Endothelial cell of umbilical vein (primary cell): ENCODE measurements around the gene OR10A3. TPM values are rescaled to one million over a fixed set of nuclear protein-coding genes. Genes with fewer than 3 reads are reported as not detected.
A peak's percentile ranks its signal among the peaks of the same experiment; 100 is the strongest.

Source experiments
- BruUV-seq: library from RNA; stranded (reverse); fragments of 400-500 nt; replicated peaks from 2 replicates; lab custom pipeline; 2021; lab: Mats Ljungman, UMichigan
- CTCF ChIA-PET: fragments of 300-600, 350-600 bp; sonication (Branson Sonifier 250); formaldehyde crosslinking; loops from one replicate; lab custom pipeline; 2021; ENCODE audit warnings: antibody characterized with exemption, inconsistent platforms; lab: Charles Lee
- POLR2A ChIA-PET: fragments of 300-600, 350-600 bp; sonication (Branson Sonifier 250); formaldehyde crosslinking; loops from one replicate; lab custom pipeline; 2021; ENCODE audit warnings: antibody characterized with exemption, inconsistent platforms; lab: Charles Lee
- DNase-seq: peaks from one replicate; pipeline ENCODE4 v3.0.0-alpha.2; 2011; ENCODE audit warnings: low read depth, low spot score
- FAIRE-seq: peaks from 2 replicates; lab custom pipeline; 2011; peaks lifted over from hg19 to GRCh38; lab: Jason Lieb, UNC
- H2AFZ ChIP-seq: 2 replicates; pipeline ENCODE4 v1.6.0; 2012; ENCODE audit warnings: low read depth, low read length, control low read depth, inconsistent platforms
- H3K27ac ChIP-seq: 2 replicates; pipeline ENCODE4 v1.5.1; 2011; ENCODE audit warnings: low read depth, mild to moderate bottlenecking, control low read depth, low read length, moderate library complexity; ENCODE audit not compliant: insufficient read depth
- H3K27me3 ChIP-seq, 2 experiments: 2 replicates each; pipeline versions ENCODE4 v1.6.0 to v1.6.1; 2011; ENCODE audit warnings: low read length in 2 of 2, mixed read lengths in 1 of 2; ENCODE audit not compliant: control insufficient read depth in 2 of 2, insufficient read depth in 2 of 2
- H3K36me3 ChIP-seq, 2 experiments: 2 replicates in 1 of 2; 3 replicates in 1 of 2; pipeline ENCODE4 v1.5.1; 2011; ENCODE audit warnings: low read length in 2 of 2, mild to moderate bottlenecking in 1 of 2, moderate library complexity in 1 of 2; ENCODE audit not compliant: control insufficient read depth in 2 of 2, insufficient read depth in 2 of 2; ENCODE audit errors: extremely low read depth in 1 of 2
- H3K4me1 ChIP-seq: 3 replicates; pipeline ENCODE4 v1.5.1; 2011; ENCODE audit warnings: mild to moderate bottlenecking, low read length; ENCODE audit not compliant: control insufficient read depth, insufficient read depth; ENCODE audit errors: extremely low read depth
- H3K4me2 ChIP-seq: 2 replicates; pipeline ENCODE4 v1.6.1; 2011; ENCODE audit warnings: low read length, control low read depth, mixed read lengths; ENCODE audit not compliant: insufficient read depth
- H3K4me3 ChIP-seq, 3 experiments: fragments of 200-600 bp in 1 of 3; sonication (generic), shearing (Covaris generic) in 1 of 3; replicated peaks in 1 of 3; 2 replicates each; pipeline ENCODE4 v1.5.1; 2011 to 2016; ENCODE audit warnings: control low read depth in 3 of 3, low read length in 3 of 3, mild to moderate bottlenecking in 2 of 3, inconsistent platforms in 1 of 3, low read depth in 1 of 3, moderate library complexity in 1 of 3; ENCODE audit not compliant: insufficient read depth in 1 of 3
- H3K79me2 ChIP-seq: 2 replicates; pipeline ENCODE4 v1.6.0; 2012; ENCODE audit warnings: low read length, inconsistent platforms; ENCODE audit not compliant: control insufficient read depth, insufficient read depth
- H3K9ac ChIP-seq: replicated peaks from 2 replicates; pipeline ENCODE3; 2011; ENCODE audit warnings: low read length, control low read depth; ENCODE audit not compliant: insufficient read depth; ENCODE audit errors: extremely low read depth
- H3K9me1 ChIP-seq: replicated peaks from 3 replicates; pipeline ENCODE4 v1.6.0; 2011; ENCODE audit warnings: mild to moderate bottlenecking, low read length; ENCODE audit not compliant: control insufficient read depth, insufficient read depth; ENCODE audit errors: extremely low read depth
- H3K9me3 ChIP-seq: replicated peaks from 2 replicates; pipeline ENCODE4 v1.5.1; 2012; ENCODE audit warnings: low read length, inconsistent platforms; ENCODE audit not compliant: control insufficient read depth, insufficient read depth
- H4K20me1 ChIP-seq: replicated peaks from 2 replicates; pipeline ENCODE3; 2011; ENCODE audit warnings: mild to moderate bottlenecking, low read length; ENCODE audit not compliant: control insufficient read depth, insufficient read depth; ENCODE audit errors: extremely low read depth
- FOS ChIP-seq: IDR thresholded peaks from 2 replicates; pipeline ENCODE4 v1.6.1; 2011; ENCODE audit warnings: mild to moderate bottlenecking, low read length, moderate library complexity, borderline replicate concordance; ENCODE audit not compliant: insufficient read depth
- JUN ChIP-seq: IDR thresholded peaks from 2 replicates; pipeline ENCODE4 v1.6.1; 2011; ENCODE audit warnings: borderline replicate concordance, low read depth; ENCODE audit not compliant: insufficient read length, insufficient read depth
- POLR2A ChIP-seq: IDR thresholded peaks from 2 replicates; pipeline ENCODE4 v1.6.1; 2012; ENCODE audit warnings: low read depth, mild to moderate bottlenecking, control low read depth, low read length
- dilution Hi-C: fragments of 300-500 bp; cut with MboI; formaldehyde crosslinking; loops from one replicate; pipeline ENCODE4 v1.15.0; 2019; ENCODE audit warnings: low sequenced_read_pairs; ENCODE audit not compliant: extremely low pct_ligation_motif_present
- intact Hi-C: fragments of 100-400 bp; cut with micrococcal nuclease; formaldehyde crosslinking; loops from one replicate; pipeline ENCODE4 v1.10.0; 2022
- polyA plus RNA-seq, 4 experiments: library from polyadenylated mRNA; depleted of rRNA in 3 of 4; stranded (reverse) in 3 of 4; unstranded in 1 of 4; fragments of >200 nt; gene quantifications; 2 replicates each; pipeline versions ENCODE4 v1.2.1 to v1.2.3, GENCODE V29; 2011 to 2012; ENCODE audit warnings: missing spikeins in 1 of 4
- total RNA-seq: library from RNA; stranded (reverse); gene quantifications from 2 replicates; pipeline ENCODE4 v1.2.3, GENCODE V29; 2021
- TF ChIP-seq, protein P1 (sequence below), 2 donors: IDR thresholded peaks; 1 replicate in 1 of 2; 2 replicates in 1 of 2; pipeline ENCODE4 v1.5.1; 2011; ENCODE audit warnings: low read length in 2 of 2, mild to moderate bottlenecking in 2 of 2, moderate library complexity in 2 of 2, control low read depth in 1 of 2, inconsistent platforms in 1 of 2, low read depth in 1 of 2; ENCODE audit not compliant: insufficient read depth in 1 of 2; ENCODE audit errors: extremely low read depth in 1 of 2
- TF ChIP-seq, protein P2 (sequence below): IDR thresholded peaks from 2 replicates; pipeline ENCODE4 v1.6.1; 2011; ENCODE audit not compliant: insufficient read depth, insufficient read length

The OR10A3 gene
- total and polyA plus RNA-seq, 2 donors (not counting 3 experiments of a cell fraction or from before 2014, with no cell fraction given): not detected

GRCh38 chr11:7890417-7891172 lies 50.9 kb downstream of the OR10A3 start:
- no peak overlapping the region for H3K9ac ChIP-seq
- dilution Hi-C loops: no loop called here
- no peaks in the 10 kb centered on the region for H3K79me2 ChIP-seq
- ChIA-PET CTCF (interaction anchor here (0.6 to 7.7 kb wide), 9 partner anchors 9 to 209 kb away, joined by 3 to 132 read pairs (median 4); partner anchors contain the start of gene EIF3F), POLR2A (no interaction called here)
- DNase-seq: no peak
- no peaks in the 10 kb centered on the region for H3K36me3 ChIP-seq
- H3K4me2 ChIP-seq: no peak overlapping the region
- H3K27ac ChIP-seq: no peak overlapping the region
- no peaks in the 10 kb centered on the region for H3K9me3 ChIP-seq
- TF ChIP-seq, protein P1, sequence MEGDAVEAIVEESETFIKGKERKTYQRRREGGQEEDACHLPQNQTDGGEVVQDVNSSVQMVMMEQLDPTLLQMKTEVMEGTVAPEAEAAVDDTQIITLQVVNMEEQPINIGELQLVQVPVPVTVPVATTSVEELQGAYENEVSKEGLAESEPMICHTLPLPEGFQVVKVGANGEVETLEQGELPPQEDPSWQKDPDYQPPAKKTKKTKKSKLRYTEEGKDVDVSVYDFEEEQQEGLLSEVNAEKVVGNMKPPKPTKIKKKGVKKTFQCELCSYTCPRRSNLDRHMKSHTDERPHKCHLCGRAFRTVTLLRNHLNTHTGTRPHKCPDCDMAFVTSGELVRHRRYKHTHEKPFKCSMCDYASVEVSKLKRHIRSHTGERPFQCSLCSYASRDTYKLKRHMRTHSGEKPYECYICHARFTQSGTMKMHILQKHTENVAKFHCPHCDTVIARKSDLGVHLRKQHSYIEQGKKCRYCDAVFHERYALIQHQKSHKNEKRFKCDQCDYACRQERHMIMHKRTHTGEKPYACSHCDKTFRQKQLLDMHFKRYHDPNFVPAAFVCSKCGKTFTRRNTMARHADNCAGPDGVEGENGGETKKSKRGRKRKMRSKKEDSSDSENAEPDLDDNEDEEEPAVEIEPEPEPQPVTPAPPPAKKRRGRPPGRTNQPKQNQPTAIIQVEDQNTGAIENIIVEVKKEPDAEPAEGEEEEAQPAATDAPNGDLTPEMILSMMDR (IDR thresholded peaks at IDR 0.05; ENCODE audit: extremely low read depth in 1 of 2, insufficient read depth in 1 of 2, low read depth in 1 of 2, low read length in 2 of 2): no peak
- TF ChIP-seq, protein P2, sequence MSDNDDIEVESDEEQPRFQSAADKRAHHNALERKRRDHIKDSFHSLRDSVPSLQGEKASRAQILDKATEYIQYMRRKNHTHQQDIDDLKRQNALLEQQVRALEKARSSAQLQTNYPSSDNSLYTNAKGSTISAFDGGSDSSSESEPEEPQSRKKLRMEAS: no peak
- no peak for TF ChIP-seq JUN
- no peak for TF ChIP-seq FOS
- no peak for TF ChIP-seq POLR2A
- H2AFZ ChIP-seq: no peak overlapping the region
- no TSS peak for BruUV-seq
- H3K4me1 ChIP-seq: peaks cover 4% of the 10 kb centered on the region
- no peak overlapping the region for H3K4me3 ChIP-seq
- no peaks in the 10 kb centered on the region for H4K20me1 ChIP-seq
- peaks cover 12 to 17% of the 10 kb centered on the region in 2 experiments for H3K27me3 ChIP-seq
- intact Hi-C loops: loop anchor here (5.0 kb wide), 1 partner anchor 182 kb away; no protein-coding TSS in a partner anchor
- peak; percentile 53 for FAIRE-seq
- H3K9me1 ChIP-seq: no peaks in the 10 kb centered on the region
